ENCODE measurements around the gene GLYR1. TPM values are rescaled to one million over a fixed set of nuclear protein-coding genes. Genes with fewer than 3 reads are reported as not detected.

The GLYR1 gene
- total and polyA plus RNA-seq, 2 experiments from 2014 or later, result 46.5 to 56.9 TPM

GRCh38 chr16:4868026-4868425 is 20.9 kb upstream of the GLYR1 start:
- 79% methylated on average over 5 of the region's 5 CpGs for WGBS (ENCODE audit: low lambda C conversion rate, missing lambda C conversion rate)
- H3K27ac ChIP-seq, result peak overlapping the region; percentile 73

GRCh38 chr16:4866586-4866985 is 19.5 kb upstream of the GLYR1 start:
- H3K4me3 ChIP-seq, result no peak overlapping the region
- H3K4me1 ChIP-seq (ENCODE audit: insufficient read depth), result peaks cover 24% of the 10 kb centered on the region
- no peak overlapping the region for H3K27ac ChIP-seq
- H2AFZ ChIP-seq, result no peak overlapping the region
- no peak for DNase-seq (ENCODE audit: low spot score)
- no peaks in the 10 kb centered on the region for H3K27me3 ChIP-seq
- H3K4me2 ChIP-seq, result no peak overlapping the region
- 98% methylated on average over 12 of the region's 12 CpGs for WGBS (ENCODE audit: low lambda C conversion rate, missing lambda C conversion rate)
- peaks cover 33% of the 10 kb centered on the region for H4K20me1 ChIP-seq (ENCODE audit: insufficient read depth, poor library complexity, severe bottlenecking)
- no peaks in the 10 kb centered on the region for H3K36me3 ChIP-seq (replicated peaks; ENCODE audit: insufficient read depth, low read depth)
- TF ChIP-seq EZH2 (IDR thresholded peaks at IDR 0.05; ENCODE audit: borderline replicate concordance) (no peak), CTCF (IDR thresholded peaks at IDR 0.05; ENCODE audit: poor library complexity) (no peak), EZH2phosphoT487 (IDR thresholded peaks at IDR 0.05; ENCODE audit: low read depth, severe bottlenecking, unreplicated experiment) (no peak)
- peaks cover 76% of the 10 kb centered on the region for H3K79me2 ChIP-seq
- H3K9me3 ChIP-seq (ENCODE audit: low read depth), result no peaks in the 10 kb centered on the region
- H3K9me2 ChIP-seq (replicated peaks; ENCODE audit: insufficient read depth), result no peaks in the 10 kb centered on the region

More at GRCh38 chr16:4868026-4868425, 20.9 kb upstream of the GLYR1 start:
- DNase-seq (ENCODE audit: low spot score), result no peak
- Histone ChIP-seq H2AFZ (no peak overlapping the region), H3K36me3 (replicated peaks; ENCODE audit: insufficient read depth, low read depth) (no peaks in the 10 kb centered on the region), H3K9me3 (ENCODE audit: low read depth) (no peaks in the 10 kb centered on the region), H3K27me3 (no peaks in the 10 kb centered on the region), H3K4me2 (peak overlapping the region; percentile 63), H3K9me2 (replicated peaks; ENCODE audit: insufficient read depth) (no peaks in the 10 kb centered on the region), H4K20me1 (ENCODE audit: insufficient read depth, poor library complexity, severe bottlenecking) (peaks cover 26% of the 10 kb centered on the region), H3K4me1 (ENCODE audit: insufficient read depth) (peaks cover 24% of the 10 kb centered on the region), H3K4me3 (no peak overlapping the region), H3K79me2 (peaks cover 62% of the 10 kb centered on the region)
- no peak for TF ChIP-seq EZH2phosphoT487 (IDR thresholded peaks at IDR 0.05; ENCODE audit: low read depth, severe bottlenecking, unreplicated experiment)
- TF ChIP-seq EZH2 (IDR thresholded peaks at IDR 0.05; ENCODE audit: borderline replicate concordance), result no peak
- TF ChIP-seq CTCF (IDR thresholded peaks at IDR 0.05; ENCODE audit: poor library complexity), result no peak

GRCh38 chr16:4865231-4865860 is 18.3 kb upstream of the GLYR1 start:
- H3K79me2 ChIP-seq, result peaks cover 85% of the 10 kb centered on the region
- H2AFZ ChIP-seq, result no peak overlapping the region
- H3K9me3 ChIP-seq (ENCODE audit: low read depth), result no peaks in the 10 kb centered on the region
- H3K27ac ChIP-seq, result no peak overlapping the region
- no peaks in the 10 kb centered on the region for H3K27me3 ChIP-seq
- no peaks in the 10 kb centered on the region for H3K9me2 ChIP-seq (replicated peaks; ENCODE audit: insufficient read depth)
- no peak for DNase-seq (ENCODE audit: low spot score)
- H4K20me1 ChIP-seq (ENCODE audit: insufficient read depth, poor library complexity, severe bottlenecking), result peaks cover 33% of the 10 kb centered on the region
- H3K4me3 ChIP-seq, result no peak overlapping the region
- no peak for TF ChIP-seq CTCF (IDR thresholded peaks at IDR 0.05; ENCODE audit: poor library complexity)
- TF ChIP-seq EZH2phosphoT487 (IDR thresholded peaks at IDR 0.05; ENCODE audit: low read depth, severe bottlenecking, unreplicated experiment), result no peak
- TF ChIP-seq EZH2 (IDR thresholded peaks at IDR 0.05; ENCODE audit: borderline replicate concordance), result no peak
- WGBS (ENCODE audit: low lambda C conversion rate, missing lambda C conversion rate), result 99% methylated on average over 13 of the region's 13 CpGs
- H3K4me2 ChIP-seq, result no peak overlapping the region
- peaks cover 24% of the 10 kb centered on the region for H3K4me1 ChIP-seq (ENCODE audit: insufficient read depth)
- H3K36me3 ChIP-seq (replicated peaks; ENCODE audit: insufficient read depth, low read depth), result no peaks in the 10 kb centered on the region
